Raji (cell line): Measurements from ENCODE around the gene INSR.

Source experiments
- POLR2A ChIP-seq: IDR thresholded peaks from 2 replicates; pipeline ENCODE4 v1.6.1; 2011; ENCODE audit warnings: low read depth, low read length, control low read depth; ENCODE audit not compliant: insufficient read depth

INSR gene

DNA sequence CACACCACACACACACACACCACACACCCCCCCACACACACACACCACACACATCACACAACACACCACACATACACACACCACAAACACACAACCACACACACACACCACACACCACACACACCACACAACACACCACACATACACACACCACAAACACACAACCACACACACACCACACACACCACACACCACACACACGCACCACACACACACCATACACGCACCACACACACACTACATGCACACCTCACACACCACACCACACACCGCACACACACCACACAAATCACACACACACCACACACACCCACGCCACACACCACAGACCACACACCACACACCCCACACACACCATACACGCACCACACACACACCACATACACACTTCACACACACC, 141.2 kb downstream of the INSR start:
- no peak for TF ChIP-seq POLR2A

DNA sequence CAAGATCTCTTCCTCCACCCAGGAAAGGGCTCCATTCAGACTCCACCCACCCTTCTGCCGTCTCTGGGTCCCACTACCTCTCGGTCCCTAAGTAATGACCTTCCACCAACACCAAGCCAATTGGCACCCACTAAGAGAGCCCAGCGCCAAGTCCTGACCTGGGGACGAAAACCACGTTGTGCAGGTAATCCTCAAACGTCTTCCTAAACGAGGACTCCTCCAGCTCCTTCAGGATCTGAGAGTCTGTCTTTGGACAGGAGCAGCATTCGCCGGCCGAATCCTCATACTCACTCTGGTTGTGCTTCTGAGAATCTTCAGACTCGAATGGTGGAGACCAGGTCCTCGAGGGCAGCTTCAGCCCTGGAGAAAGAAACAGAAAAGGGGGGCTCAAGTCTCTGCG, 141.6 kb downstream of the INSR start:
- no peak for TF ChIP-seq POLR2A

DNA sequence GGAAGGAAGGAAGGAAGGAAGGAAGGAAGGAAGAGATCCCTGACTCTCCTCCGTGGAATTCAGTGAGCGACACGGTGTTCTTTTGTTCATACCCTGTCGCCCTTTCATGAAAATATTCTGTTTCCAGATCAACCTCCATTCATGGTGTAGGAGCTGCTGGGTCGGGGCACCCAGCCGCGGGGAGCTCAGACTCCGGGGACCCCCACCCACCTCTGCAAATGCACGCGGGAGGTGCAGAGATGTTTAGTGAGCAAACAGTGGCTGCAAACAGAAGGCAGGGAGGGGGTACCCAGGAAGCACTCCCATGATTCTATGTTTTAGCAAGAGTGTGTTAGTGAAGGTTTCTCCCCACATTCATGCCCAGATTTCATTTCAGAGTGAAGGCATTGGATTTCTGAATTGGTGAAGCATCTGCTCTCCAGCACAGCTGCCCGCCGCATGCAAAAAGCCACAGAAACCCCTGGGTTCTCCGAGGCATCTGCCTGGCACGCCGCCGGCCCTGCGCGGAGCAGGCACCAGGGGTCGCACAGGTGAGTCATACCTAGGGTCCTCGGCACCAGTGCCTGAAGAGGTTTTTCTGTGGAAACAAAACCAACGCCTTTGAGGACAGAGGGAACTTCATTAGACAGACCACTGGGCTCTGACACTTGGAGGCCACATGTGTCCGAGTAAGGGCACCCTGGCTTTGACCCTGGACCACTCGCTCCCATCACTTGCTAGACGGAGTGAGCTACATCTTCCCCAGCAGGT, 144.1 kb downstream of the INSR start:
- TF ChIP-seq POLR2A = no peak

DNA sequence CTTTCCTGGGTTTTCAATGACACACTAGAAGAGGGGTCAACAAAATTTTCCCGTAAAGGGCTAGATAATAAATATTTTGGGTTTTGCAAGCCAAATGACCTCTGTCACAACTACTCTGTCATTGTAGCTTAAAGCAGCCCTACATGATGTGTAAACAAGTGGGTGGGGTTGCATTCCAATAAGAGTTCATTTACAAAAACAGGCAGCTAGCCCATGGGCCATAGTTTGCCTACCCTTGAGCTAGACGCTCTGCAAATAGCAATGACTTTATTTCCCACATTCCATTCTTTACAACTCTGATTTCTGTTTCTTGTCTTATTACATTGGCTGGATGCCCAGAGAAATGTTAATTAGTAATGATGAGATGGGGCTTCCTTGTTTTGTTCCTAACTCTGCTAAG, 148.7 kb downstream of the INSR start:
- TF ChIP-seq POLR2A = no peak

DNA sequence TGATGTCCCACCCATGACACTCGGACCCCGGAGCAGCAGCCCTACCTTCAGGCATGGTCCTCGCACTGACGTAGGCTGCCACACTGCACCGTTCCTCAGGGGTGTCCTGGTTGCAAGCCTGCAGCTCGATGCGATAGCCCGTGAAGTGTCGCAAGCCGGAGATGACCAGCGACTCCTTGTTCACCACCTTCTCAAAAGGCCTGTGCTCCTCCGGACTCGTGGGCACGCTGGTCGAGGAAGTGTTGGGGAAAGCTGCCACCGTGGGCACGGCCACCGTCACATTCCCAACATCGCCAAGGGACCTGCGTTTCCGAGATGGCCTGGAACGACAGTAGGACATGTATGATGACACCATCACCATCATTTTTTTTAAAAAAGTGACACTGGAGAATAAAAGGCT, 151.4 kb downstream of the INSR start:
- no peak for TF ChIP-seq POLR2A

DNA sequence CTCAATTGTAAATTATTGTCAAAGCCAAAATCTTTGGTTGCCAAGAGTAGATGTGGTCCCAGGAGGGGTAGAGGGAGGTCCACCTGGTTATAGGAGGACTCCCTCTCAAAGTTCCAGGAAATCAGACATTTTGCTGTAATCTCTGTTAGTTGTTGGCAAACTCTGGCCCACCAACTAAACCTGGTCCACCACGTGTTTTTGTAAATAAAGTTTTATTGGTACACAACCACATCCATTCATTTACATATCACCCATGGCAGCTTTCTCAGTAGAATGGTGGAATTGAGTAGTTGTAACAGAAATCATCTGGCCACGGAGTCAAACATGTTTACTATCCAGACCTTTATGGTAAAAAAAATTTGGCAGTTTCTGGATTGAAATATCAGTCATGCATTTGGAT, 154.1 kb downstream of the INSR start:
- no peak for TF ChIP-seq POLR2A

DNA sequence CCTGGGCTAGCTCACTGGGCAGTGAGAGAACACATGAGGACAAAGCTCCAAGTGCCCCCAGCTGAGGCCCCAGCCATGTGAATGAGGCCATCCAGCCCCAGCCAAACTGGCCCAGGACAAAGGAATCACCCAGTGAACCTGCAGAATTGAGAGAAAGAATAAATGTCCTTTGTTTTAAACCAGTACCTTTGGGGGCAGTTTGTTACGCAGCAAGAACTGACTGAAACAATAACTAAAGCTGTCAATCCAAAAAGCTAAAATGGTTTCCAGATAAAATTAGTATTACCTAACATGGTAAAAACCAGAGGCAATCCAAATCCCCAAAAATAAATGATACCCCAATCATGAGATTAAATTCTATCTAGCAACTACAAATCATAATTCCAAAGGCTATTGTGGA, 155.1 kb downstream of the INSR start:
- no peak for TF ChIP-seq POLR2A

DNA sequence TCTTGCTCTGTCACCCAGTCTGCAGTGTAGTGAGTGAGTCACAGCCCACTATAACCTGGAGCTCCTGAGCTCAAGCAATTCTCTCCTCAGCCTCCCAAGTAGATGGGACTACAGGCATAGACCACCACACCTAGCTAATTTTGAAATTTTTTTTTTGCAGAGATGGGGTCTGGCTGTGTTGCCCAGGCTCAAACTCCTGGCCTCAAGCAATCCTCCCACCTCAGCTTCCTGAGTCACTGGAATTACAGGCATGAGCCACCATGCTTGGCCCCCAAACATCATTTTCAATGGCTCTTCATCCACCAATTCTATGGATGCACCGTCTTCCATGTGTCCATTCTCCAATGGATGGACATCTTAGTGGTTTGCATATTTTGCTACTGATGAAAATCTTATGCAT, 155.8 kb downstream of the INSR start:
- TF ChIP-seq POLR2A = no peak

DNA sequence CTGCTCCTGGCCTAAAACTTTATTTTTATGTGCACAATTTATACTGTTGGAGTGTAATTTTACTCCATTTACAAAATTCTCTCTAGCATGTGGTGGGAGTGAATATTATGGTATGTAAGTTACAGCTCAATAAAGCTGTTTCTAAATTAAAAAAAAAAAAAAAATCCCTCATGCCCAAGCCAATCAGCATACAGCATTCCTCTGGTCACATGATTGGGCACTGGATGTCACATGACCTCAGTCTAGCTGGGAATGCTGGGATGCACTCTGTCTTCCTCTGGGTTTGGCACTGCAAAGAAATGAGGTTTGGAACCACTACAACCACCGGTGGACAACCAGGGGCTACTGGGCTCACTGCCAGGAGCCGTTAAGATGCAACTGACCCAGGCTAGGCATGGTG, 157.1 kb downstream of the INSR start:
- no peak for TF ChIP-seq POLR2A

DNA sequence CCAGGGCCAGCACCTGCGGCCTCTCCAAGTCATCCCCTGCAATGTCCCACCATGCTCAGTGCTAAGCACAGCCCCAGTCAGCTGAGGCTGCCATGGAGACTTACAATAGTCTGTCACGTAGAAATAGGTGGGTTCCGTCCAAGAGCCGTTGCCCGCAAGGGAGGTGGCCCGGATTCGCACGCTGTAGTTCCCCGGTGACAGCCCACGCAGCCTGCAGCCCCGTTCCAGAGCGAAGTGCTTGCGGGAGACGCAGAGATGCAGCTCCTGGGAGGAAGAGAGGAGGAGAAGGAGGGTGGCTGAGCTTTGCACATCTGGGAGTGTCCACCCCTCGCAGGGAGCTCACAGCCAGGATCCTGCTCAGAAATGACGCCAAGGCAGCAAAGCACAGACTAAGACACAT, 162.2 kb downstream of the INSR start:
- no peak for TF ChIP-seq POLR2A

DNA sequence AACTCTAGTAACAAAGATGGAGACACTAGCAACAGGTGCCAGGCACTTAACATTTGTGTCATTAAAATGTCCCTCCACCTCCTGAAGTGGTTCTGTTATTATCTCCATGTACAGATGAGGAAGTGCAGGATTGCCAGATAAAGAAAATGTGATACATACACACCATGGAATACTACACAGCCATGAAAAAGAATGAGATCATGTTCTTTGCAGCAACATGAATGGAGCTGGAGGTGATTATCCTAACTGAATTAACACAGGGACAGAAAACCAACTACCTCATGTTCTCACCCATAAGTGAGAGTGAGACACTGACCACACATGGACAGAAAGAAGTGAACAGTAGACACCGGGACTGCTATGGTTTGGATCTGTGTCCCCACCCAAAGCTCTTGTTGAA, 164.2 kb downstream of the INSR start:
- TF ChIP-seq POLR2A = no peak

DNA sequence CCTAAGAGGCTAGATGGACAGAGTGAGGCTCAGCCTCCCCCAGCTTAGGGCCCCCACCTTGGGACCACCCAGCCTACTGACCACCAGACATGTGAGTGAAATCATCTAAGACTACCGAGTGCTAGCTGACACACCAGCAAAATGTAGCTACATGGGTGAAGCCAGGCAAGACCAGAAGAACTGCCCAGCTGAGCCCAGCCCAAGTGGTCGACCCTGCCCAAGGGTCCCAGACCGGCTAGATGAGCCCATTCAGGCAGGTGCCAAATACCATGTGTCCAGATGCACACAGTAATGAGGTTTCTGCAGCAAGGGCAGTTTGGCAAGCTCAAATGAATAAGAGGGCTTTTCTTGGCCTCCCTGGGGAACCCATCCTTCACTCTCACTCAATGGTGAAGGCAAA, 168.1 kb downstream of the INSR start:
- TF ChIP-seq POLR2A = no peak

DNA sequence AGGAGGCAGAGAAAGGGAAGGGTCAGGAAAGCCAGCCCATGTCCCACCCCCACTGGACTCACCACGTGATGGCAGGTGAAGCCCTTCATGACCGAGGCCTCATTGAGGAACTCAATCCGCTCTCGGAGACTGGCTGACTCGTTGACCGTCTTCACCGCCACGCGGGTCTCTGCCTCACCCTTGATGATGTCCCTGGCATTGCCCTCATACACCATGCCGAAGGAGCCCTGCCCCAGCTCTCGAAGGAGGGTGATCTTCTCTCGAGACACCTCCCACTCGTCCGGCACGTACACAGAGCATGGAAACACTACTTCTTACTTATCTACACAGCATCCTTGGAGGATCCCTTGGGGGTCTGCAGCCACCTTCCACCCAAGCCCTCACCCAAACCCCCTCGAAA, 169.0 kb downstream of the INSR start:
- TF ChIP-seq POLR2A = no peak

DNA sequence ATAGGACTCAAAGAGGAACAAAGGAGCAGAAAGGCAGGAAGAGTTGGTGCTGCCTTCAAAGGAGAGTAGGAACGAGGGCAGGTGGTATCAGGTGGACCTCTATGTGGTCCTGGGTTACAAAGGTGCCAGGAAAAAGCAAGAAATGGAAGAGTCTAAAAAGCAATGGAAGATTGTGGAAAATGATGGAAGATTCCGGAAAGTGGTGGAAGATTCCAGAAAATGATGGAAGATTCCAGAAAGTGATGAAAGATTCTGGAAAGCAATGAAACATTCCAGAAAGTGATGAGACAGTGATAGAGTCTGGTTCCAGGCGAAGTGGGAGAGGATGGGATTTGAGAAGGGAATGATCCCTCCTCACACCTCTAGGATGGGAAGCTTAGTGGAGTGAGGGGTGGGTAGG, 169.4 kb downstream of the INSR start:
- no peak for TF ChIP-seq POLR2A

DNA sequence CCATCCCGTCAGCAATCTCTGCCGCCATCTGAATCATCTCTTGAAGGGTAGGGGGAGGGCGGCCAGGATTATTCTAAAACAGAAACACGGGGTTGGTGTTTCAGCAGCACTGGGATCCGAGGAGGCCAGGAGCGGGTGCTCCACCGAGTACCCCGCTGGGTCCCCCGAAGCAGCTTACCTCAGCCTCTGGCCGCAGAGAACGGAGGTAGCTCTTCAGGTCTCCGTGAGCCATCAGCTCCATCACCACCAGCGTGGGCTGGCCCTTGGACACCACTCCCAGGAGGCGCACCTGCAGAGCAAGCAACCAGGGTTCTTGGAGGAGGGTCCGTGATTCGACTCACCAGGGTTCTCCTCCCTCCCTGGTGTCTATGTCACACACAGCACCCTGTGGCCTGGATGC, 171.5 kb downstream of the INSR start:
- no peak for TF ChIP-seq POLR2A

DNA sequence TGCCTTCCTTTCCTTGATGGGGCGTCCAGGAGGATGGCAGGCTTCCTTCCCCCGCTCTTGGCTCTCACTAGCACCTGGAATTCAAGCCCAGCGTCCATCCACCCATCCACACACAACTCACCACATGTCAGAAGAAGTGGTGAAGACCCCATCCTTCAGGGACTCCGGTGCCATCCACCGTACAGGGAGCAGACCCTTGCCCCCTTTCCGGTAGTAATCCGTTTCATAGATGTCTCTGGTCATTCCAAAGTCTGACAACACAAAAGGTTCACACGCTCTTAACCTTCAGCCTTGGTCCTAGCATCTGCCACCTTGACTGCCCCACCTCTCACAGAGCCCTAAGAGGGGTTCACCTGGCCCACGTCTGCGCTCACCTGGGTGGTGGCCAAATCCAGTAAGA, 173.7 kb downstream of the INSR start:
- TF ChIP-seq POLR2A = no peak

DNA sequence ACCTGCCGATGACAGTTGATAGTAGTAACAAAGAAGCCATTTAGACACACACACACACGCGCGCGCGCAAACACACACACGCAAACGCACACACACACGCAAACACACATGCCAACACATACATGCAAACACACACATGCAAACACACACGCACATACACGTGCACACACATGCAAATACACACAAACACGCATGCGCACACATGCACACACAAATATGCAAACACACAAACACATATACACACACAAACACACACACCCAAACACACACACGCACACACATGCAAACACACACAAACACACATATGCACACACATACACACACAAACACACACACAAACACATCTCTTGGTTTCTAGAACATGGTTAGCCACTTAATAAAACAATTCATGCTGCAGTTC, 174.6 kb downstream of the INSR start:
- no peak for TF ChIP-seq POLR2A

DNA sequence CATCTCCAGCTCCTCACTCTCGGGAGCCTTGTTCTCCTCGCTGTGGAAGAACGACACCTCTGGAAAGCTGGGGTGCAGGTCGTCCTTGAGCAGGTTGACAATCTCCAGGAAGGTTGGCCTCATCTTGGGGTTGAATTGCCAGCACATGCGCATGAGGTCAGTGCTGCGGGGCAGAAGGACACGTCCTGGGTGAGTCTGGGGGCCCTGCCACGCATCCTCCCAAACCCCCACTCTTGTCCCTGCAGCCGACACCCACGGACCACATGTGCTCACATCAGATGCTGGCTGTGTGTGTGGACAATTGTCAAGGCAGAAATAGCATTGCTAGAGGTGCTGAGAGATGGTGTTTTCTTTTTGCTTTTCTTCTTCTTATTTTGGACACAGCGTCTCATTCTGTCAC, 177.0 kb downstream of the INSR start:
- no peak for TF ChIP-seq POLR2A

DNA sequence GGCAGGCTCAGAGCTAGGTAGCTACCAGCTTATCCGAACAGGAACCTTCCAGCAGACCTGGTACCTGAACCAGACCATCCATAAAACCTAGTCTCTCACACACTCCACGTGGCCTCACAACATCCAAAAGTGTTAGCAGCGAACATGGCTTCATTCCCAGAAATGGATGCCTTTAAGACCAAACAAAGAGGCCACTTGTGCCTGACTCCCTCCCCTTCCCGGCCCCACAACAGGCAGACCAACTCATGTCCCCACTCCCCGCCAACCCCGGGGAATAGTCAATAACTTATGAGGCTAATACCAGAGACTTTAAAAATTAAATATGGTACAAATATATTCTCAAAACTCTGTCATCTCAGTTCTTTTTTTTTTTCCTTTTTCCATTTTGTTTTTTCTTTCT, 178.5 kb downstream of the INSR start:
- no peak for TF ChIP-seq POLR2A
